Stomach (tissue), 4 donors: ENCODE results near the gene ATG4C.

ENCODE experiments used
- EP300 ChIP-seq: sonication (generic); formaldehyde crosslinking; IDR thresholded peaks from one replicate; pipeline ENCODE4 v1.6.1; 2017; ENCODE audit warnings: antibody characterized with exemption
- POLR2A ChIP-seq, 4 donors: fragments of 450-650 bp; IDR thresholded peaks; one replicate each; pipeline ENCODE4 v1.6.1; 2016; ENCODE audit warnings: antibody characterized with exemption in 4 of 4, control low read depth in 2 of 4, mild to moderate bottlenecking in 1 of 4, moderate library complexity in 1 of 4
- TF ChIP-seq, protein P1 (sequence below), 7 experiments: fragments of 450-650 bp in 4 of 7; fragments of 200-600 bp in 3 of 7; sonication (generic) in 3 of 7; IDR thresholded peaks; one replicate each; pipeline ENCODE4 v1.5.1; 2016 to 2019; ENCODE audit warnings: antibody characterized with exemption in 7 of 7, control low read depth in 2 of 7, mild to moderate bottlenecking in 1 of 7

DNA sequence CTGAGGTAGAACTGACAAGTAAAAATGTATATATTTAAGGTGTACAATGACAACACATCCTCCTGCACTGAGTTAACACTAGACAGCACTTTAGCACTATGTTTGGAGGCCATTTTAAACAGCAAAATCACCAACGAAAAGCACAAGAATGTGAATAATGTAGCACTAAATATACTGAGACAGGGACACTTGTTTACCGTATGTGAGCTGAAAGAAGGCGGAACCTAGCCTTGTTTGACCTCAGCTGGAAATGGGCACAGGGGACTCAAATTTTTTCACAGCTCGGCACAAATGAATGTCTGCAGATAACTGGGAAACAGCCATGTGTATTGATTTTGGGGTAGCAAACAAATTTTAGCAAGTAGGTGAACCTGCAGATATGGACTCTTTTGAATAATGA, 18.0 kb upstream of the ATG4C start:
- no peak for TF ChIP-seq POLR2A (IDR thresholded peaks at IDR 0.05)
- TF ChIP-seq, protein P1, sequence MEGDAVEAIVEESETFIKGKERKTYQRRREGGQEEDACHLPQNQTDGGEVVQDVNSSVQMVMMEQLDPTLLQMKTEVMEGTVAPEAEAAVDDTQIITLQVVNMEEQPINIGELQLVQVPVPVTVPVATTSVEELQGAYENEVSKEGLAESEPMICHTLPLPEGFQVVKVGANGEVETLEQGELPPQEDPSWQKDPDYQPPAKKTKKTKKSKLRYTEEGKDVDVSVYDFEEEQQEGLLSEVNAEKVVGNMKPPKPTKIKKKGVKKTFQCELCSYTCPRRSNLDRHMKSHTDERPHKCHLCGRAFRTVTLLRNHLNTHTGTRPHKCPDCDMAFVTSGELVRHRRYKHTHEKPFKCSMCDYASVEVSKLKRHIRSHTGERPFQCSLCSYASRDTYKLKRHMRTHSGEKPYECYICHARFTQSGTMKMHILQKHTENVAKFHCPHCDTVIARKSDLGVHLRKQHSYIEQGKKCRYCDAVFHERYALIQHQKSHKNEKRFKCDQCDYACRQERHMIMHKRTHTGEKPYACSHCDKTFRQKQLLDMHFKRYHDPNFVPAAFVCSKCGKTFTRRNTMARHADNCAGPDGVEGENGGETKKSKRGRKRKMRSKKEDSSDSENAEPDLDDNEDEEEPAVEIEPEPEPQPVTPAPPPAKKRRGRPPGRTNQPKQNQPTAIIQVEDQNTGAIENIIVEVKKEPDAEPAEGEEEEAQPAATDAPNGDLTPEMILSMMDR (IDR thresholded peaks at IDR 0.05): no peak
- no peak for TF ChIP-seq EP300
